CD4-positive, alpha-beta T cell (primary cell): ENCODE data around the gene RAD54L2. TPM values are rescaled to one million over a fixed set of nuclear protein-coding genes. Genes with fewer than 3 reads are reported as not detected.

Source experiments
- ATAC-seq: fragments of 200-7000 bp; cut with Tn5 transposase; one replicate; pipeline ENCODE4 v1.10.0; 2022; ENCODE audit warnings: mild to moderate bottlenecking; ENCODE audit not compliant: poor library complexity
- CTCF ChIA-PET: fragments of 350-600 bp; sonication (Branson Sonifier 250); formaldehyde crosslinking; loops from one replicate; lab custom pipeline; 2021; ENCODE audit warnings: antibody characterized with exemption, inconsistent platforms; lab: Charles Lee
- POLR2A ChIA-PET: fragments of 350-600 bp; sonication (Branson Sonifier 250); formaldehyde crosslinking; loops from one replicate; lab custom pipeline; 2021; ENCODE audit warnings: antibody characterized with exemption, inconsistent platforms; lab: Charles Lee
- DNase-seq, 14 experiments: peaks; one replicate each; pipeline ENCODE4 v3.0.0-alpha.2; 2013 to 2020; ENCODE audit warnings: mixed read lengths in 2 of 14
- H3K27ac ChIP-seq, 2 donors: one replicate each; pipeline versions ENCODE4 v1.5.1 to v1.7.0; 2013; ENCODE audit warnings: low read length in 2 of 2, low read depth in 1 of 2, mild to moderate bottlenecking in 1 of 2
- H3K27me3 ChIP-seq, 2 experiments: 1 replicate in 1 of 2; 2 replicates in 1 of 2; pipeline versions ENCODE4 v1.6.1 to v1.7.0; 2013; ENCODE audit warnings: low read length in 2 of 2, control low read depth in 1 of 2, mild to moderate bottlenecking in 1 of 2, moderate library complexity in 1 of 2; ENCODE audit not compliant: insufficient read depth in 2 of 2, control insufficient read depth in 1 of 2
- H3K36me3 ChIP-seq: one replicate; pipeline ENCODE4 v1.6.1; 2013; ENCODE audit warnings: low read length, control low read depth; ENCODE audit not compliant: insufficient read depth
- H3K4me1 ChIP-seq: one replicate; pipeline ENCODE4 v1.6.1; 2013; ENCODE audit warnings: low read length, control low read depth; ENCODE audit not compliant: insufficient read depth
- H3K4me3 ChIP-seq: one replicate; pipeline ENCODE4 v1.5.1; 2013; ENCODE audit warnings: mild to moderate bottlenecking, low read length, moderate library complexity
- H3K9me3 ChIP-seq, 2 experiments: 1 replicate in 1 of 2; 2 replicates in 1 of 2; pipeline versions ENCODE4 v1.6.1 to v1.7.0; 2013; ENCODE audit warnings: low read length in 2 of 2, mild to moderate bottlenecking in 2 of 2, control low read depth in 1 of 2, moderate library complexity in 1 of 2; ENCODE audit not compliant: control insufficient read depth in 1 of 2, insufficient read depth in 1 of 2
- H3K27ac Mint-ChIP-seq: one replicate; pipeline ENCODE4 v1.8.0; 2020; ENCODE audit warnings: mixed read lengths
- H3K27me3 Mint-ChIP-seq: one replicate; pipeline ENCODE4 v1.8.0; 2021; ENCODE audit warnings: mixed read lengths
- H3K36me3 Mint-ChIP-seq: one replicate; pipeline ENCODE4 v1.8.0; 2021; ENCODE audit warnings: low read depth, mixed read lengths
- H3K4me1 Mint-ChIP-seq: one replicate; pipeline ENCODE4 v1.8.0; 2021; ENCODE audit warnings: low read depth, mixed read lengths
- H3K4me3 Mint-ChIP-seq: one replicate; pipeline ENCODE4 v1.8.0; 2020; ENCODE audit warnings: mild to moderate bottlenecking, mixed read lengths
- H3K9me3 Mint-ChIP-seq: one replicate; pipeline ENCODE4 v1.8.0; 2020; ENCODE audit warnings: mixed read lengths
- intact Hi-C, 2 experiments: fragments of 100-400 bp; cut with DNase I in 1 of 2; cut with micrococcal nuclease in 1 of 2; formaldehyde crosslinking; loops; one replicate each; pipeline versions ENCODE4 v1.15.1 to v1.9.0; 2023 to 2025; cut with DNase I, micrococcal nuclease
- polyA plus RNA-seq, 2 donors: library from polyadenylated mRNA; unstranded; fragments of 120-200 nt; gene quantifications; one replicate each; pipeline ENCODE4 v1.2.1, GENCODE V29; 2013
- total RNA-seq, 174 experiments: library from RNA in 2 of 174; stranded (reverse) in 2 of 174; gene quantifications; one replicate each; pipeline ENCODE4 v1.2.3 and lab custom pipeline; 2021 to 2026
- TF ChIP-seq, protein P1 (sequence below): fragments of 200-600 bp; IDR thresholded peaks from one replicate; pipeline ENCODE4 v1.8.0; 2022; ENCODE audit warnings: antibody characterized with exemption, mild to moderate bottlenecking

The RAD54L2 gene
- total RNA-seq: 10 to 100 TPM; 39.9 to 41.7 TPM
- polyA plus RNA-seq (2013, experiment 1 of 2): 10.6 TPM
- polyA plus RNA-seq (2013, experiment 2 of 2): 14.8 TPM
- 59.6 to 144 (median 99.2) reads per million in 172 experiments for total RNA-seq (lab: John Stamatoyannopoulos, UW)

DNA sequence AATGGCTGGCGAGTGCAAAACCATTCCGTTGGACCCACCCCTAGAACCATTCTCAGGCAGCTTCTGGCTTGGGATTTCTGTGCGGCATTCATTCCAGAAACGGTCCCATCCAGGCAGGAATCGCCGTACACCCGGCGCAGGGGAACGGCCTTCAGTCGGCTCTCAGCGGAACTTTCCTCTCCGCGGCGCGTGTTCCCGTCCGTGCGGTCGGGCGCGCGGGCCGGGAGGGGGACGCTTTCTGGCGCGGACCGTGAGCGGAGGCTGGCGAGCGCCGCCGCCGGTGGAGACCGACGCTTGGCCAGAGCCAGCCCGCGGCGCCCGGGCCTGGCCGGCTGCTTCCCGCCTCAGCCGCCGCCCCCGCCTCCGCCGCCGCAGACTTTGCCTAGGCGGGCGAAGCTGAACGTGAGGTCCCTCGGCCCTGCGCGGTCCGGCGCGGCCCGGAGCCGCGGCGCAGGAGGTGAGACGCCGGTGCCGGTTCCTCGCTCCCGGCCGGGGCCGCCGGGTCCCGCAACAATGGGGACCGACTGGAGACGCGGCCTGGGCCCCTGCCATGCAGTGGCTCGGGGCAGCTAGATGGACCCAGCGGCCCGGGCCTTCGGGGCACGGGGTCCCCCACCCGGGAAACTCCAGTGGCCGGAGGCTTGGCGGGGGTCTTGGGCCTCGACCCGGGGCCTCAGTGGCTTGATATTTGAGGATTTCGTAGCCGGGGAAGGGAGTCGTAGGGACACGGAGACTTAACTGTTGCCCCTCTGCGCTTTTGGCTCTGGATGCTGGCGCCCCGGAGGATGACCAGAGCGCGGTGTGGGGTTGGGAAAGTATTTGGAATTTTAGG is at the start of gene RAD54L2:
TSS of gene RAD54L2 (plus strand) at position 261 of the 832 bp plus-strand sequence. CDS start 51,702 bp downstream, outside the sequence.
- H3K27me3 Mint-ChIP-seq: no peaks in the 10 kb centered on the region
- CTCF ChIA-PET: interaction anchor here (1.3 to 1.9 kb wide), 4 partner anchors 37 to 143 kb away, joined by 3 to 8 read pairs (median 6); partner anchors contain the start of gene DCAF1
- Histone ChIP-seq H3K4me1 (peaks cover 27% of the 10 kb centered on the region), H3K27me3 (no peaks in the 10 kb centered on the region), H3K36me3 (peaks cover 6% of the 10 kb centered on the region), H3K27ac (peak within 1 kb of the TSS; percentile 34 to 65), H3K4me3 (peak within 1 kb of the TSS; percentile 87), H3K9me3 (no peaks in the 10 kb centered on the region)
- H3K27ac Mint-ChIP-seq: peak within 1 kb of the TSS; percentile 89
- peak; percentile 44 to 90 (median 72) for DNase-seq
- POLR2A ChIA-PET: interaction anchor here (0.6 to 1.5 kb wide), 6 partner anchors 9 to 154 kb away, joined by 3 to 10 read pairs (median 4); partner anchors contain the start of genes DCAF1, MANF and TEX264
- TF ChIP-seq, protein P1, sequence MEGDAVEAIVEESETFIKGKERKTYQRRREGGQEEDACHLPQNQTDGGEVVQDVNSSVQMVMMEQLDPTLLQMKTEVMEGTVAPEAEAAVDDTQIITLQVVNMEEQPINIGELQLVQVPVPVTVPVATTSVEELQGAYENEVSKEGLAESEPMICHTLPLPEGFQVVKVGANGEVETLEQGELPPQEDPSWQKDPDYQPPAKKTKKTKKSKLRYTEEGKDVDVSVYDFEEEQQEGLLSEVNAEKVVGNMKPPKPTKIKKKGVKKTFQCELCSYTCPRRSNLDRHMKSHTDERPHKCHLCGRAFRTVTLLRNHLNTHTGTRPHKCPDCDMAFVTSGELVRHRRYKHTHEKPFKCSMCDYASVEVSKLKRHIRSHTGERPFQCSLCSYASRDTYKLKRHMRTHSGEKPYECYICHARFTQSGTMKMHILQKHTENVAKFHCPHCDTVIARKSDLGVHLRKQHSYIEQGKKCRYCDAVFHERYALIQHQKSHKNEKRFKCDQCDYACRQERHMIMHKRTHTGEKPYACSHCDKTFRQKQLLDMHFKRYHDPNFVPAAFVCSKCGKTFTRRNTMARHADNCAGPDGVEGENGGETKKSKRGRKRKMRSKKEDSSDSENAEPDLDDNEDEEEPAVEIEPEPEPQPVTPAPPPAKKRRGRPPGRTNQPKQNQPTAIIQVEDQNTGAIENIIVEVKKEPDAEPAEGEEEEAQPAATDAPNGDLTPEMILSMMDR: no peak
- peak; percentile 91 for ATAC-seq
- intact Hi-C loops: loop anchor here (2.0 to 10.0 kb wide), 4 partner anchors 36 to 1496 kb away; partner anchors contain the start of genes DCAF1 (in 1 of the 2) and RBM15B (in 1 of the 2)
- peaks cover 15% of the 10 kb centered on the region for H3K36me3 Mint-ChIP-seq
- peak within 1 kb of the TSS; percentile 98 for H3K4me3 Mint-ChIP-seq
- H3K4me1 Mint-ChIP-seq: peaks cover 45% of the 10 kb centered on the region
- H3K9me3 Mint-ChIP-seq: no peaks in the 10 kb centered on the region

DNA sequence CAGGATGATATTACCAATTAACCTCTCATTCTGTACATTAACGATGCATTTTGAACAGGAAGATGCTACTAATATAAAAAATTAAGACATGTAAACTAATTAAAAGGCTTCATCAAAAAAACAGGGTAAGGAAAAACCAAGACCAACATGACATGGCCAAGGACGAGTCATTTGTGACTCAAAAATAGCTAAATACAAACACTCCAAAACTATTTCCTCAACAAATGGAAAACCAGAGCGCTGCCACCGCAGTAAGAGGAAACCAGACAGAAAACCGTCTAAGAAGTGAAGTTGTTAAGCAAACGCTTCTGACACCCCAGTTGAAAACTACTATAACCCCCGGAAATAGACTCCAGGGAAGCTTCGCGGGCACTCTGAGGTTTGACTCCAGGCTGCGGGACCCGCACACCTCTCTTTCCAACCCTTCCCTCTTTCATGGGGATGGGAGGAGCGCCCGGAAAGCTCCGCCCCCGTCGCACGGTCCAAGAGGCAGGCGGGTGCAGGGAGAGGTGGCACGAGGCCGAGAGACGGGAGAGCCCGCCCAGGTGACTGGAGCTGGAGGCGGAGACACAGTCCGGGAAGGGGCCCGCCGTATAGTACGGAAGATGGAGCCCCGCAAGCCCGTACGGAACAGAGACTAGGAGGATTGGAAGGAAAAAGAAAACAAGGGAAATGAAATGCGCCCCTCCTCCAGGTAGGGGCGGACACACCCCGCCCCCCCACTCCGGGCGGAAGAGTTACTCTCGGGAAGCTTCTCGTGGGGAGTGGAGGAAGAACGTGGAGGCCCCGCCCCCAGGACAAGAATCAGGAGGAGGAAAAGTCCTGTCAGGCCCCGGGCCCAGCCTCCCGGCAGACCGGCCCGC is 39.4 kb upstream of the RAD54L2 start:
- Histone ChIP-seq H3K4me3 (peak overlapping the region; percentile 96), H3K27me3 (no peaks in the 10 kb centered on the region)
- CTCF ChIA-PET: interaction anchor here (1.4 to 4.8 kb wide), 4 partner anchors 38 to 183 kb away, joined by 5 to 67 read pairs (median 12); partner anchors contain the start of gene TEX264

More for the DNA sequence above, 39.4 kb upstream of the RAD54L2 start:
- Histone ChIP-seq H3K9me3 (no peaks in the 10 kb centered on the region), H3K36me3 (peaks cover 14% of the 10 kb centered on the region), H3K4me1 (peaks cover 34% of the 10 kb centered on the region), H3K27ac (peak overlapping the region; percentile 91 to 96)
- intact Hi-C loops: loop anchor here (1.0 to 5.0 kb wide), 5 partner anchors 108 to 1188 kb away; partner anchors contain the start of genes RBM15B (in 2 of the 2), GNL3 (in 1 of the 2), MAPKAPK3 (in 1 of the 2) and PBRM1 (in 1 of the 2)
- Mint-ChIP-seq H3K4me1 (peaks cover 29% of the 10 kb centered on the region), H3K4me3 (peak overlapping the region; percentile 94), H3K27me3 (no peaks in the 10 kb centered on the region), H3K9me3 (no peaks in the 10 kb centered on the region), H3K36me3 (peaks cover 17% of the 10 kb centered on the region), H3K27ac (peak overlapping the region; percentile 86)
- POLR2A ChIA-PET: interaction anchor here (0.6 to 4.4 kb wide), 32 partner anchors 11 to 1559 kb away, joined by 3 to 121 read pairs (median 4); partner anchors contain the start of genes ABHD14B, C3orf18, CISH and DUSP7
- TF ChIP-seq, protein P1: no peak
- DNase-seq (peak; percentile 58 to 91 (median 74)), ATAC-seq (peak; percentile 52)
